Trophoblast cell (in vitro differentiated cells and primary cell): Measurements from ENCODE around the gene ZNF469.

Source experiments
- DNase-seq, 2 donors: peaks; one replicate each; pipeline ENCODE4 v3.0.0-alpha.2; 2016
- H2AFZ ChIP-seq: 2 replicates; pipeline ENCODE4 v1.6.1; 2013; ENCODE audit warnings: low read length, moderate library complexity, mild to moderate bottlenecking; ENCODE audit not compliant: insufficient read depth, poor library complexity
- H2AK5ac ChIP-seq: 2 replicates; pipeline ENCODE4 v1.6.1; 2013; ENCODE audit warnings: mild to moderate bottlenecking, low read length
- H2BK120ac ChIP-seq: 2 replicates; pipeline ENCODE4 v1.6.1; 2013; ENCODE audit warnings: low read length, mild to moderate bottlenecking, moderate library complexity; ENCODE audit not compliant: insufficient read depth, poor library complexity
- H2BK12ac ChIP-seq: 2 replicates; pipeline ENCODE4 v1.6.1; 2013; ENCODE audit warnings: mild to moderate bottlenecking, low read length, moderate library complexity
- H2BK5ac ChIP-seq: 2 replicates; pipeline ENCODE4 v1.6.1; 2013; ENCODE audit warnings: low read length, low read depth, moderate library complexity, mild to moderate bottlenecking; ENCODE audit not compliant: poor library complexity
- H3K14ac ChIP-seq: 2 replicates; pipeline ENCODE4 v1.6.1; 2013; ENCODE audit warnings: mild to moderate bottlenecking, low read length
- H3K18ac ChIP-seq: 2 replicates; pipeline ENCODE4 v1.6.1; 2013; ENCODE audit warnings: mild to moderate bottlenecking, low read length
- H3K23ac ChIP-seq: 2 replicates; pipeline ENCODE4 v1.6.1; 2013; ENCODE audit warnings: low read length
- H3K27ac ChIP-seq: 2 replicates; pipeline ENCODE4 v1.5.1; 2013; ENCODE audit warnings: low read depth, mild to moderate bottlenecking, inconsistent platforms, low read length, moderate library complexity
- H3K27me3 ChIP-seq: 2 replicates; pipeline ENCODE4 v1.6.1; 2013; ENCODE audit warnings: inconsistent platforms, mild to moderate bottlenecking, low read length, moderate library complexity; ENCODE audit not compliant: insufficient read depth
- H3K36me3 ChIP-seq, 2 experiments: 1 replicate in 1 of 2; 2 replicates in 1 of 2; pipeline ENCODE4 v1.6.1; 2013; ENCODE audit warnings: low read length in 2 of 2, mild to moderate bottlenecking in 2 of 2, moderate library complexity in 1 of 2; ENCODE audit not compliant: insufficient read depth in 2 of 2, control insufficient read depth in 1 of 2
- H3K4ac ChIP-seq: 2 replicates; pipeline ENCODE4 v1.6.1; 2013; ENCODE audit warnings: low read depth, mild to moderate bottlenecking, low read length, moderate library complexity
- H3K4me1 ChIP-seq, 2 experiments: 1 replicate in 1 of 2; 2 replicates in 1 of 2; pipeline ENCODE4 v1.6.1; 2013; ENCODE audit warnings: low read length in 2 of 2, mild to moderate bottlenecking in 2 of 2, moderate library complexity in 1 of 2; ENCODE audit not compliant: insufficient read depth in 2 of 2, control insufficient read depth in 1 of 2
- H3K4me2 ChIP-seq: 2 replicates; pipeline ENCODE4 v1.6.1; 2013; ENCODE audit warnings: inconsistent platforms, mild to moderate bottlenecking, low read length, moderate library complexity
- H3K4me3 ChIP-seq: 2 replicates; pipeline ENCODE4 v1.5.1; 2013; ENCODE audit warnings: mild to moderate bottlenecking, low read depth, low read length, inconsistent platforms
- H3K79me1 ChIP-seq: one replicate; pipeline ENCODE4 v1.6.1; 2013; ENCODE audit warnings: low read length
- H3K79me2 ChIP-seq: 2 replicates; pipeline ENCODE4 v1.6.1; 2013; ENCODE audit warnings: low read length, mild to moderate bottlenecking; ENCODE audit not compliant: control insufficient read depth, insufficient read depth, poor library complexity
- H3K9ac ChIP-seq: 2 replicates; pipeline ENCODE4 v1.6.1; 2013; ENCODE audit warnings: mild to moderate bottlenecking, low read length
- H3K9me3 ChIP-seq: 2 replicates; pipeline ENCODE4 v1.6.1; 2013; ENCODE audit warnings: low read depth, mild to moderate bottlenecking, control low read depth, inconsistent platforms, low read length; ENCODE audit not compliant: insufficient read depth
- H4K12ac ChIP-seq: 2 replicates; pipeline ENCODE4 v1.6.1; 2013; ENCODE audit warnings: low read depth, mild to moderate bottlenecking, low read length, moderate library complexity
- H4K8ac ChIP-seq: 2 replicates; pipeline ENCODE4 v1.6.1; 2013; ENCODE audit warnings: low read depth, mild to moderate bottlenecking, low read length, moderate library complexity
- H4K91ac ChIP-seq: one replicate; pipeline ENCODE4 v1.6.1; 2013; ENCODE audit warnings: low read depth, mild to moderate bottlenecking, low read length, moderate library complexity
- WGBS: extraction: QIAGEN DNeasy Blood & Tissue Kit; methylation state at CpG from one replicate; pipeline ENCODE4 v1.1.7; 2013; ENCODE audit warnings: missing lambda C conversion rate; ENCODE audit not compliant: insufficient read length, insufficient coverage; ENCODE audit errors: extremely low coverage; 5-methylcytosine and 5-hydroxymethylcytosine counted together

Gene ZNF469

DNA sequence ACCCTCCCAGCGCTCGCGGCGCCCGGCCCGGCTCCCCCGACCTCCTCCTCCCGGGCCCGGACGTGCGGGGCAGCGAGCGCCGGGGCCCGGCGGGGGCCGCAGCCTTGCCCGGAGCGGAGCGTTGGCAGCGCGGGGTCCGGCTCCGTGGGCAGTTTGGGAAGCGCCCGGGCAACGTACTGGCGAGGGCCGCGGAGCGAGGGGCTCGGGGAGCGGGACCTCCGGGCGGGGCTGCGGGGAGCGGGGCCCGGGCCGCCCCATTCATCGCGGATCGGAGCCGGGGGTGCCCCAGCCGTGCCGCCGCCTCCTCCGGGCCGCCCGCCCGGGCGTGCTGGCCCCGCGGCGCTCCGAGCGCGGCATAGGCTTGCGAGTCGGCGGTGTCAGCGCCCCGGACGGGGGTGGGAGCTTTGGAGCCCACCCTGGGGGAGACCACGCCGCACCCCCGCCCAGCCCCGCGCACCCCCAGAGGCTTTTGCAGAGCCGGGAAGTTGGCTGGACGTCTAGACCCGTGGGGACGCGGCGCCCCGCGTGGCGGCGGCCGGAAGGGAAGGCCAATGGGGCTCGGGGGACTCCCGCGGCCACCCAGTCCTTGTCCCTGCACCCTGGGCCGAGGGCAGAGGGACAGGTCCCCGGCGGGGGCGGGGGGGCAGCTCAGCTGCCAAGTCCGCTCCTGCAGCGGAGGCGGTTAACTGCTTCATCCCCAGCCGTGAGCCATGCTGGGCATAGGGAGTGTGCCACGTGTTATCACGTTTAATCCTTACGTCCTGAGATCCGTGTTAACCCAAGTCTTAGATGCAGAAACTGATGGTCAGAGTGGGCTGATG is 852 bp downstream of the ZNF469 start:
- peak overlapping the region; percentile 18 for H3K4me3 ChIP-seq
- H3K27ac ChIP-seq, result no peak overlapping the region
- H2AFZ ChIP-seq, result no peak overlapping the region
- H3K79me1 ChIP-seq, result no peaks in the 10 kb centered on the region
- H3K14ac ChIP-seq, result no peak overlapping the region
- no peak overlapping the region for H2BK12ac ChIP-seq
- H3K9me3 ChIP-seq, result peaks cover 29% of the 10 kb centered on the region
- no peak overlapping the region for H3K9ac ChIP-seq
- no peak overlapping the region for H4K91ac ChIP-seq
- peaks cover 31% of the 10 kb centered on the region for H3K27me3 ChIP-seq
- H3K23ac ChIP-seq, result no peak overlapping the region
- no peak overlapping the region for H3K18ac ChIP-seq
- no peaks in the 10 kb centered on the region for H3K79me2 ChIP-seq
- H4K12ac ChIP-seq, result no peak overlapping the region
- no peak overlapping the region for H3K4ac ChIP-seq
- no peak for DNase-seq
- no peak overlapping the region for H4K8ac ChIP-seq
- H2AK5ac ChIP-seq, result no peak overlapping the region
- peaks cover 0 to 2% of the 10 kb centered on the region in 2 experiments for H3K4me1 ChIP-seq
- no CpG with 5 or more reads among the region's 94 CpGs for WGBS
- no peaks in the 10 kb centered on the region for H3K36me3 ChIP-seq
- H2BK5ac ChIP-seq, result no peak overlapping the region
- H2BK120ac ChIP-seq, result no peak overlapping the region
- H3K4me2 ChIP-seq, result peak overlapping the region; percentile 59

DNA sequence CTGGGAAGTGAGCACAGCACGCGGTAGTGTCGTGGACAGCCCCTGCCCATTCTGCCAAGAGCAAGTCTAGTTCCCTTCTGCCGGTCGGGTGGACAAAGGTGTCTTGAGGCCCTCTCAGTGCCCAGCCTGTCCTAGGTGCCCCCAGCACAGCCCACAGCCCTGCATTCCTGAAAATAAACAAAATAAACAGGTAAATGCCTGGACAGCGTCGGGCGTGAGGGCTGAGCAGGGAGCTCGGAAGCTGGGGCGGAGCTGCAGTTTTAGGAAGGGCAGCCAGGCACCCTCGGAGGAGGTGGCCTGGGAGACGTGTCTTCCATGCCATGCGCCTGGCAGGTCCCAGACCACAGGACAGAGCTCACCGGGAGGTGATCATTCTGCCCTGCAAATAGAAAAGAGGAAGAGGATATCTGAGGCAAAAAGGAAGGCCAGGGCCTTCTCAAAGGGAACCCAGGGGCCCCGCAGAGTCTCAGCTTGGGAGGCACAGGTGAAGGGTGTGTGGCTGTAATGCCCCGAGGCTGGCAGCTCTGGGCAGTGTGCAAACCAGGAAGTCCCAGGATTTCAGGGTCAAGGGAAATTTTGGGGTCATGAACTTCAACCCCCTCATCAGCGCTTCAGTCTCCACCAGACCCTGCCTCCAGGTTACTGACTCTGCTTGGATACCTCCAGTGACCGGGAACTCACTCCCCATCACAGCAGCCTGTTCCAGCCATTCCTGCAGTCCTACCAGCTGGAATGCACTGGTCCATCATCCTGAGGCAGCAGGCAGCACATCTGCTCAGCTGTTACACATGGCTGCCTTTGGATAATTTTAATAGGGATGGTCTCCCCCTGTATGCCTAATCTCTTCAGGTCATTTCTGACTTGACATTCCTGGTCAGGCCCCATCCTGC is 1.7 kb downstream of the ZNF469 start:
- Histone ChIP-seq H2AK5ac (no peak overlapping the region), H3K36me3 (no peaks in the 10 kb centered on the region), H3K14ac (no peak overlapping the region), H3K27me3 (peaks cover 31% of the 10 kb centered on the region), H3K9me3 (peaks cover 30% of the 10 kb centered on the region), H3K4me1 (peaks cover 0 to 2% of the 10 kb centered on the region in 2 experiments), H3K9ac (no peak overlapping the region), H3K4me2 (no peak overlapping the region), H2BK120ac (no peak overlapping the region), H3K79me2 (no peaks in the 10 kb centered on the region), H4K8ac (no peak overlapping the region), H3K4ac (no peak overlapping the region), H3K27ac (no peak overlapping the region), H4K12ac (no peak overlapping the region), H3K18ac (no peak overlapping the region), H2BK12ac (no peak overlapping the region), H3K23ac (no peak overlapping the region), H3K79me1 (no peaks in the 10 kb centered on the region), H2AFZ (no peak overlapping the region), H2BK5ac (no peak overlapping the region), H4K91ac (no peak overlapping the region), H3K4me3 (no peak overlapping the region)
- no peak for DNase-seq
- no CpG with 5 or more reads among the region's 18 CpGs for WGBS

DNA sequence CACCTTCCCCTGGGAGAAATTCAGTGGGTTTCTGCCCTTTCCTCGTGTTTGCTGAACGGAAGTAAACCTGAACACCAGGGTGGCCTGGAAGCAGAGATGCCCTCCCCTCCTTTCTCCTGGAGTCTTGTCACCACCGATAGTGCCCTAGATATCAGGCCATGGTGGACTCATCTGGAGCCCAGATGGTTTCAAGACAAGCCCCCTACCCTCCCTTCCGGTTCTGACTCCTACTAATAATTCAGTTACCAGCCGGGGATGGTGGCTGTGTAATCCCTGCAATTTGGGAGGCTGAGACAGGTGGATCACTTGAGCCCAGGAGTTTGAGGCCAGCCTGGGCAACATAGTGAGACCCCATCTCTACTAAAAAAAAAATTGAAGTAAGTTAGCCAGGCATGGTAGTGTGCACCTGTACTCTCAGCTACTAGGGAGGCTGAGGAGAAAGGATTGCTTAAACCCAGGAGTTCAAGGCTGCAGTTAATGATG is 2.4 kb downstream of the ZNF469 start:
- Histone ChIP-seq H2BK120ac (no peak overlapping the region), H4K8ac (no peak overlapping the region), H4K91ac (no peak overlapping the region), H3K9ac (no peak overlapping the region), H2BK12ac (no peak overlapping the region), H2AFZ (no peak overlapping the region), H3K79me2 (no peaks in the 10 kb centered on the region), H3K27me3 (peaks cover 31% of the 10 kb centered on the region), H3K79me1 (no peaks in the 10 kb centered on the region), H3K4ac (no peak overlapping the region), H3K4me2 (no peak overlapping the region), H4K12ac (no peak overlapping the region), H3K4me3 (no peak overlapping the region), H3K9me3 (peaks cover 28% of the 10 kb centered on the region), H2AK5ac (no peak overlapping the region), H3K36me3 (no peaks in the 10 kb centered on the region), H3K4me1 (peaks cover 0 to 2% of the 10 kb centered on the region in 2 experiments), H3K18ac (no peak overlapping the region), H3K27ac (no peak overlapping the region), H3K14ac (no peak overlapping the region), H3K23ac (no peak overlapping the region), H2BK5ac (no peak overlapping the region)
- DNase-seq, result no peak
- WGBS, result no CpG with 5 or more reads among the region's 5 CpGs

DNA sequence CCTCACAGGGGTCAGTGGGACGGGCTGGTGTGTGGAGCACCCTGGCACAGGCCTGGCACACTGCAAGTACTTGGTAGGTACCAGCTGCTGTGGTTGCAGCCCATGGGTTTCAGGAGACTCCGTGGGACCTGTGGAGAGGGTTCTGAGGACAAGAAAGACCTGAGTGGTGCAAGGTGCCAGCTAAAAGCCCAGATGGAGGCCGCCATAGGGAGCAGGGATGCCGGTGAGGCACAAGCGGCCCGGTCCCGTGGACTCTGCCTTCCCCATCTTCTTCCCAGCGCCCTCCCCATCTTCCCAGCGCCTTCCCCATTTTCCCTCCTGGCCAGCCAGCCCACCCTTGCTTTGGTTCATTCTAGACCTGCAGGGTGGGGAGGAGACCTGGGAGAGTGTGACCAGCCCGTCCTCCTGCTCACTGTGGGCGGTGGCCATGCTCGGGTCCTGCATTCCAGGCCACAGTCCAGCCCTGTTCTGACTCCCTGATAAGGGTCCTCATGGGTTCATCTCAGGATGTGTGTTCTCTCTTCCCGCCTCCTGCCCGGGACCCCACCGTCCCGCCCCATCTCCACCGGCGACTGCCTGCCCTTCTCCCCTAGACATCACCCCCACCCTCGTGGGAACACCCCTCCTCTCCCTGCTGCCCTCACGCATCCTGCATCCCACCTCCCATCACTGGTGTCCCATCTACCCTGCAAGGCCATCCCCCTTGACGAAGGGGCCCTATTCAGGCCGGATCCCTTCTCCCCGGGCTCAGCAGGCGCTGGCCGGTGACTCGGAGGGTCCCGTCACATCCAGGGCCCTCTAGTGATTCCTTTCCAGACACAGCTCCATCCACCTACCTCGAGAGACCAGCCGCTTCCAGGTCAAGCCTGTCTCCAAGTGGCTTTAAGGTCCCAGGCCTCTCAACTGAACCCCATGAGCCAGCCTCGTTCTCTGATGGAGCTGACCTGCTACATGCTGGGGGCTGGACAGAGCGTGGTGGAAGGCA is 3.4 kb downstream of the ZNF469 start:
- Histone ChIP-seq H2BK120ac (no peak overlapping the region), H3K4me2 (no peak overlapping the region), H2AFZ (no peak overlapping the region), H3K23ac (no peak overlapping the region), H3K4ac (no peak overlapping the region), H3K4me3 (no peak overlapping the region), H2BK12ac (no peak overlapping the region), H3K79me1 (no peaks in the 10 kb centered on the region), H2AK5ac (no peak overlapping the region), H3K14ac (no peak overlapping the region), H4K8ac (no peak overlapping the region), H3K36me3 (no peaks in the 10 kb centered on the region), H4K91ac (no peak overlapping the region), H3K9me3 (peaks cover 18% of the 10 kb centered on the region), H2BK5ac (no peak overlapping the region), H3K4me1 (peaks cover 0 to 2% of the 10 kb centered on the region in 2 experiments), H3K18ac (no peak overlapping the region), H3K9ac (no peak overlapping the region), H3K27ac (no peak overlapping the region), H3K79me2 (no peaks in the 10 kb centered on the region), H4K12ac (no peak overlapping the region), H3K27me3 (peaks cover 31% of the 10 kb centered on the region)
- no peak for DNase-seq
- no CpG with 5 or more reads among the region's 31 CpGs for WGBS
